GM06990 (cell line): ENCODE results near the gene POMC.
"Not testable (repeated sequence)": the region's sequence is repeated elsewhere in the genome, so short reads cannot be mapped to it uniquely, and the experiment has no call there.

Experiments used
- DNase-seq: peaks from one replicate; pipeline ENCODE4 v3.0.0-alpha.2; 2011; ENCODE audit not compliant: insufficient read length; ENCODE audit errors: extremely low read depth
- H3K27me3 ChIP-seq: replicated peaks from 2 replicates; pipeline ENCODE4 v1.6.0; 2011; ENCODE audit warnings: low read length; ENCODE audit not compliant: control insufficient read depth, insufficient read depth
- H3K36me3 ChIP-seq: 2 replicates; pipeline ENCODE4 v1.5.1; 2011; ENCODE audit warnings: low read length; ENCODE audit not compliant: control insufficient read depth, insufficient read depth
- H3K4me3 ChIP-seq: replicated peaks from 2 replicates; pipeline ENCODE4 v1.5.1; 2011; ENCODE audit warnings: low read depth, mild to moderate bottlenecking, control low read depth, low read length
- TF ChIP-seq, protein P1 (sequence below): IDR thresholded peaks from 2 replicates; pipeline ENCODE4 v1.5.1; 2011; ENCODE audit warnings: low read length, control low read depth, mild to moderate bottlenecking, inconsistent platforms; ENCODE audit not compliant: insufficient read depth, poor library complexity, severe bottlenecking

POMC gene

DNA sequence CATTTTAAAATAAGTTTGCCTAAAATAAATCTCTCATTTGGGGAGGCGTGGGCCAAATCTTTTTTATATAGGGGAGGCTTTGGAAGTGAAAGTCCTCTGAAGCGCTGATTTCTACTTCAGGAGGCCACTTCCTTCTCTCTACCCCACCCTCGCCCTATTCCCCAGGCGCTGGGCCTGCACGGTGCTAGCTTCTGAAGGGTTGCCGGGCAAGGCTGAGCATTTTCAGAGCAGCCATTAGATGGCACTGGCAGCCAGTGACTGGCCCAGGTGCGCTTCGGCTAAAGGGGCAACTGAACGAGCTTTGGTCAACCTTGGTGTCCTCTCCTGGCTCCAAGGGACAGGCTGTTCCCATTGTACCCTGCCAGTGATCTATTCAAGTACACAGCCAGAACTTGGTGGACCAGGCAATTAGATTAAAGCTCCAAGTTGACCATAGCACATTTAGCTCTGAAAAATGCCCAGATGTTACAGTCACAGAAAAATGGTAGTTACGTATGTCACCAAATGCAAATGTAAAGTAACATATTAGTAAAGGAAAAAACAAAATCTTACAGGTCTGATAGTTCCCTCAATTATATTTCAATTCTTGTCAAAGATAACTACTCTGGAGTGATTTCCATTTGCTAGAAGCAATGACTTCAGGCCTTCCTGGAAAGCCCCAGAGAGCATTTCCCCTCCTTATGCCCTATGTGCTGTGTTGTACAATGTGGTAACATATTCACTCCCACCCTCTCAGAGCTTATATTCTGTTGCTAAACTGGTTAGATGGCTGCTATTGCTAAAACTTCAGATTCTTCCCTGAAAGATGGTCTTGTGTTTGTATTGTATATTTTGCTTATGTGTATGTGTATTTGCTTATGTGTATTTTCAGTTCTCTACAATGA, 2.1 kb downstream of the POMC start:
- H3K27me3 ChIP-seq = no peaks in the 10 kb centered on the region; the same call in none of the 2 replicates

DNA sequence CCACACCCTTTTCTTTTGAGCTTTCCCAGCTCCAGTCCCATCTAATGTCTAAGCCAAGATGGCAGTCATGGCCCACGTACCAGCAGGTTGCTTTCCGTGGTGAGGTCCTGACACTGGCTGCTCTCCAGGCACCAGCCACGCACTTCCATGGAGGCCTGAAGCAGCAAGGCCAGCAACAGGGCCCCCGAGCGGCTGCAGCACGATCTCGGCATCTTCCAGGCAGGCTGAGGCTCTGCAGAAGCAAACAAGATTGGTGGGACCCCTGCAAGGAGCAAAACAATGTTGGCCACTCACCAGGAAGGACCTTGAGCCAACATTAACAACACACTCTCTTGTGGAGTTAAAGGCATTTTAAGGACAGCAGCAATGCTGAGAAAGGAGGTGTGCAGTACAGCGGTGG, 3.8 kb downstream of the POMC start:
- TF ChIP-seq, protein P1, sequence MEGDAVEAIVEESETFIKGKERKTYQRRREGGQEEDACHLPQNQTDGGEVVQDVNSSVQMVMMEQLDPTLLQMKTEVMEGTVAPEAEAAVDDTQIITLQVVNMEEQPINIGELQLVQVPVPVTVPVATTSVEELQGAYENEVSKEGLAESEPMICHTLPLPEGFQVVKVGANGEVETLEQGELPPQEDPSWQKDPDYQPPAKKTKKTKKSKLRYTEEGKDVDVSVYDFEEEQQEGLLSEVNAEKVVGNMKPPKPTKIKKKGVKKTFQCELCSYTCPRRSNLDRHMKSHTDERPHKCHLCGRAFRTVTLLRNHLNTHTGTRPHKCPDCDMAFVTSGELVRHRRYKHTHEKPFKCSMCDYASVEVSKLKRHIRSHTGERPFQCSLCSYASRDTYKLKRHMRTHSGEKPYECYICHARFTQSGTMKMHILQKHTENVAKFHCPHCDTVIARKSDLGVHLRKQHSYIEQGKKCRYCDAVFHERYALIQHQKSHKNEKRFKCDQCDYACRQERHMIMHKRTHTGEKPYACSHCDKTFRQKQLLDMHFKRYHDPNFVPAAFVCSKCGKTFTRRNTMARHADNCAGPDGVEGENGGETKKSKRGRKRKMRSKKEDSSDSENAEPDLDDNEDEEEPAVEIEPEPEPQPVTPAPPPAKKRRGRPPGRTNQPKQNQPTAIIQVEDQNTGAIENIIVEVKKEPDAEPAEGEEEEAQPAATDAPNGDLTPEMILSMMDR = no peak
- Histone ChIP-seq H3K4me3 (no peak overlapping the region), H3K27me3 (no peaks in the 10 kb centered on the region; the same call in none of the 2 replicates), H3K36me3 (no peaks in the 10 kb centered on the region)
- DNase-seq = no peak

More for the DNA sequence above, 2.1 kb downstream of the POMC start:
- TF ChIP-seq, protein P1 = peak; percentile 83
- no peaks in the 10 kb centered on the region for H3K36me3 ChIP-seq
- no peak overlapping the region for H3K4me3 ChIP-seq
- peak; percentile 62 for DNase-seq

DNA sequence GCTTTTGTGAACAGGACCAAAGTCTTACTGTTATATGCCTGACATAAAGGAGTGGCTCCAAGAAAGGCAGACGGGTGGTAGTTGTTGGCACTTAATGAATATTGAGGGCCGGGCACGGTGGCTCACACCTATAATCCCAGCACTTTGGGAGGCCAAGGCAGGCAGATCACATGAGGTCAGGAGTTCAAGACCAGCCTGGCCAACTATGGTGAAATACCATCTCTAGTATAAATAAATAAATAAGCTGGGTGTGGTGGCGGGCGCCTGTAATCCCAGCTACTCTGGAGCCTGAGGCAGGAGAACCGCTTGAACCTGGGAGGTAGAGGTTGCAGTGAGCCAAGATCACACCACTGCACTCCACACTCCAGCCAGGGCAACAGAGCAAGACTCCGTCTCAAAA, 6.3 kb downstream of the POMC start:
- not testable (repeated sequence) for H3K4me3 ChIP-seq, H3K36me3 ChIP-seq, H3K27me3 ChIP-seq, DNase-seq

DNA sequence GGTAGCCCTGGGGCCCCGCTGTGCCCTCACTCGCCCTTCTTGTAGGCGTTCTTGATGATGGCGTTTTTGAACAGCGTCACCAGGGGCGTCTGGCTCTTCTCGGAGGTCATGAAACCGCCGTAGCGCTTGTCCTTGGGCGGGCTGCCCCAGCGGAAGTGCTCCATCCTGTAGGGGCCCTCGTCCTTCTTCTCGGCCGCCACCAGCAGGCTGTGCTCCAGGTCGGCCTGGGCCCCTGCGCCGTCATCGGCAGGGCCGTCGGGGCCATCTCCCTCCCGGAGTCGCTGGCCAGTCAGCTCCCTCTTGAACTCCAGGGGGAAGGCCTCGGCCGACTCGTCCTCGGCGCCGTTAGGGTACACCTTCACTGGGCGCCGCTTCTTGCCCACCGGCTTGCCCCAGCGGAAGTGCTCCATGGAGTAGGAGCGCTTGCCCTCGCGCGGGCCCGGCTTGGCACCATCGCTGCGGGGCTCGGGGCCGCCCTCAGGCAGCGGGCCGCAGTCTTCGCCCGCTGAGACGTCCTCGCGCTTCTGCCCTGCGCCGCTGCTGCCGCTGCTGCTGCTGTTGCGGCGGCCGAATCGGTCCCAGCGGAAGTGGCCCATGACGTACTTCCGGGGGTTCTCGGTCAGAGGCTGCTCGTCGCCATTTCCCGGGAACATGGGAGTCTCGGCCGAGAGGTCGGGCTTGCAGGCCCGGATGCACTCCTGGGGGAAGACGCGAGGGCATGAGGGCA, 7.2 kb downstream of the POMC start:
- TF ChIP-seq, protein P1 = peak; percentile 8
- Histone ChIP-seq H3K27me3 (no peaks in the 10 kb centered on the region), H3K36me3 (no peaks in the 10 kb centered on the region), H3K4me3 (peak overlapping the region; percentile 63)
- DNase-seq = peak; percentile 75

DNA sequence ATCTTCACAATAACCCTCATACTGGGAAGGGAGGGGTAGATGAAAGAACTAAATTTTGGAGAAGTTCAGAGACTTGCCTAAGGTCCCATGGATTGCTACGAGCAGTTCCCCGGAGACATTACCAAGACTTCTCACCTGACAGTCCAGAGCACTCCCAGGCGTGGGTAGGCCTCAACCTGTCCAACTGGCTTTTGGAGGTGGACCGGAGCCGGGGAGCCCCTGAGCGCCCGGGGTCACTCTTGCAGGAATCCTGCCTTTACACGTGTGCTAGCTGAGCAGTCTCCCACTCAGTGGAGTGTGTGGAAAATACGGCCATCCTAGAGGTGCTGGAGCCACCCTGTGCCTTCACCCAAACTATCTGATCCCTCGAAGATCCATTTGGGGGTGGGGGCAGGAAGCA, 8.0 kb downstream of the POMC start:
- TF ChIP-seq, protein P1 = no peak
- Histone ChIP-seq H3K4me3 (peak overlapping the region; percentile 63), H3K36me3 (no peaks in the 10 kb centered on the region), H3K27me3 (no peaks in the 10 kb centered on the region)
- DNase-seq = no peak

DNA sequence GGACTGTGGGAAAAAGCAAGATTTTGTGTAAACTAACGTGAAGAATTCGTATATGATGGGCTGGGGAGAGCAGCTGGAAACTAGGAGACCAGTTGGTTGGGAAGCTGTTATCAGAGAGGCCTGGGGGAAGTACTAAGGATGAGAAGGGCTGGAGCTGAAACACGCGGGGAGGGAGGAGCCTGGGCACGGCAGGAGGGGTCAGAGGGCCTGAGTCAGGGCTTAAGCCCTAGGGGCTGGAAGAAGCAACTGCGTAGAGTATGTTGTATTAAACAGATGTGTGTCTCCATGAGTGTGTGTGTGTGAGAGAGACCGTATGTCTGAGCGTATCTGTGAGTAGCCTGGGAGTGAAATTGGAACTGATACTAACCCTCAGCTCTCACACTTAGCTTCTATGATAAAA, 8.4 kb downstream of the POMC start:
- no peak for DNase-seq
- TF ChIP-seq, protein P1 = no peak
- Histone ChIP-seq H3K4me3 (no peak overlapping the region), H3K27me3 (no peaks in the 10 kb centered on the region), H3K36me3 (no peaks in the 10 kb centered on the region)
